Measurements from ENCODE around the gene RUNX2. TPM values are rescaled to one million over a fixed set of nuclear protein-coding genes. Genes with fewer than 3 reads are reported as not detected.

Gene RUNX2
- total and polyA plus RNA-seq, 10 of the 15 experiments (the other 5 are each of a cell fraction or from before 2014, with no cell fraction given), result 0.01 to 0.77 (median 0.15) TPM; not detected in 3

DNA sequence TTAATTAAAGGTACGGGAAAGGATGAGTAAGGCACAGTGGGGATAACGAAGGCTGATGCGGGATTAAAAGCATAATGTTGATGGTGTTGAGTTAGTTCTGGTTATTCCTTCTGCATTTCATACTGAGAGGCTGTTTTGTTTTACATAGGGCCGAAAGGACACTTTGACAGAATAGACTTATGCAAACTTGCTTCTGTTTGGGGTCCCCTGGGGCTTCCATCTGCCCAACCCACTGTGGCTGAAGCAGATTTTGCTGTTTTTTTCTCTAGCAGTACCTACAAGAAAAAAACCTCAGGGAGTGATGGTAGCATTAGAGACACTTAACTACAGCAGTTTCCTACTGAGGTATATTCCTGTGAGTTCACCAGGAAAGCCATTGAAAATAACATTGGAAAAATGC, 185.7 kb downstream of the RUNX2 start:
- CTCF ChIA-PET, result no interaction called here
- BruUV-seq (replicated peaks), result no TSS peak
- no peaks in the 10 kb centered on the region for H3K27me3 ChIP-seq (replicated peaks in 1 of 2; ENCODE audit: control insufficient read depth in 2 of 2, insufficient read depth in 2 of 2, low read length in 1 of 2)
- in situ Hi-C loops (cut with MboI) (no loop called here), intact Hi-C loops (cut with micrococcal nuclease; ENCODE audit: unreplicated experiment) (no loop called here)
- SMC1A ChIA-PET (ENCODE audit: uncharacterized antibody, unreplicated experiment), result no interaction called here
- H3K9ac ChIP-seq (ENCODE audit: control insufficient read depth, insufficient read depth, low read length), result no peak overlapping the region
- no peak for FAIRE-seq
- RAD21 ChIA-PET (ENCODE audit: unreplicated experiment), result no interaction called here
- H3K9me3 ChIP-seq (replicated peaks; ENCODE audit: control insufficient read depth, insufficient read depth, low read length), result no peaks in the 10 kb centered on the region
- H3K79me2 ChIP-seq (ENCODE audit: control insufficient read depth, insufficient read depth, low read length), result no peaks in the 10 kb centered on the region
- no peak overlapping the region for H3K4me3 ChIP-seq
- 73% methylated on average over 4 of the region's 4 CpGs for WGBS (ENCODE audit: insufficient coverage, insufficient replicate concordance, low lambda C conversion rate, missing lambda C conversion rate)
- POLR2A ChIA-PET, result no interaction called here
- H3K4me1 ChIP-seq (ENCODE audit: control insufficient read depth, insufficient read depth, low read length), result no peaks in the 10 kb centered on the region
- no peaks in the 10 kb centered on the region for H3K36me3 ChIP-seq (ENCODE audit: control insufficient read depth in 2 of 2, insufficient read depth in 2 of 2, low read length in 1 of 2)
- no peak for DNase-seq (ENCODE audit: low read depth, low spot score)
- no peak overlapping the region for H2AFZ ChIP-seq (ENCODE audit: control insufficient read depth, low read depth, low read length)
- H3K27ac ChIP-seq (ENCODE audit: control insufficient read depth, insufficient read depth), result no peak overlapping the region
- no peaks in the 10 kb centered on the region for H4K20me1 ChIP-seq (ENCODE audit: control insufficient read depth, insufficient read depth)
- no peak overlapping the region for H3K4me2 ChIP-seq (ENCODE audit: control insufficient read depth, insufficient read depth)
- no peak for ATAC-seq
- TF ChIP-seq ZNF274 (IDR thresholded peaks at IDR 0.05; ENCODE audit: insufficient read depth, insufficient read length) (no peak), MYC (IDR thresholded peaks at IDR 0.05; ENCODE audit: insufficient read depth, insufficient read length, insufficient replicate concordance, low read length, severe bottlenecking) (no peak), ZNF207 (IDR thresholded peaks at IDR 0.05; ENCODE audit: borderline replicate concordance) (no peak), RB1 (IDR thresholded peaks at IDR 0.05; ENCODE audit: borderline replicate concordance) (no peak), MTA3 (IDR thresholded peaks at IDR 0.05; ENCODE audit: borderline replicate concordance, low read length) (no peak), CREB1 (IDR thresholded peaks at IDR 0.05; ENCODE audit: low read depth) (no peak), ASH2L (IDR thresholded peaks at IDR 0.05; ENCODE audit: borderline replicate concordance, low read depth) (no peak), ZNF24 (IDR thresholded peaks at IDR 0.05) (no peak), CHD2 (IDR thresholded peaks at IDR 0.05; ENCODE audit: borderline replicate concordance, low read depth, low read length) (no peak), SMAD1 (IDR thresholded peaks at IDR 0.05; ENCODE audit: low read depth, partially characterized antibody) (no peak), CHD4 (IDR thresholded peaks at IDR 0.05) (no peak), EZH2 (IDR thresholded peaks at IDR 0.05; ENCODE audit: borderline replicate concordance, control insufficient read depth, low read depth, low read length) (no peak)
- TF ChIP-seq, protein P1, sequence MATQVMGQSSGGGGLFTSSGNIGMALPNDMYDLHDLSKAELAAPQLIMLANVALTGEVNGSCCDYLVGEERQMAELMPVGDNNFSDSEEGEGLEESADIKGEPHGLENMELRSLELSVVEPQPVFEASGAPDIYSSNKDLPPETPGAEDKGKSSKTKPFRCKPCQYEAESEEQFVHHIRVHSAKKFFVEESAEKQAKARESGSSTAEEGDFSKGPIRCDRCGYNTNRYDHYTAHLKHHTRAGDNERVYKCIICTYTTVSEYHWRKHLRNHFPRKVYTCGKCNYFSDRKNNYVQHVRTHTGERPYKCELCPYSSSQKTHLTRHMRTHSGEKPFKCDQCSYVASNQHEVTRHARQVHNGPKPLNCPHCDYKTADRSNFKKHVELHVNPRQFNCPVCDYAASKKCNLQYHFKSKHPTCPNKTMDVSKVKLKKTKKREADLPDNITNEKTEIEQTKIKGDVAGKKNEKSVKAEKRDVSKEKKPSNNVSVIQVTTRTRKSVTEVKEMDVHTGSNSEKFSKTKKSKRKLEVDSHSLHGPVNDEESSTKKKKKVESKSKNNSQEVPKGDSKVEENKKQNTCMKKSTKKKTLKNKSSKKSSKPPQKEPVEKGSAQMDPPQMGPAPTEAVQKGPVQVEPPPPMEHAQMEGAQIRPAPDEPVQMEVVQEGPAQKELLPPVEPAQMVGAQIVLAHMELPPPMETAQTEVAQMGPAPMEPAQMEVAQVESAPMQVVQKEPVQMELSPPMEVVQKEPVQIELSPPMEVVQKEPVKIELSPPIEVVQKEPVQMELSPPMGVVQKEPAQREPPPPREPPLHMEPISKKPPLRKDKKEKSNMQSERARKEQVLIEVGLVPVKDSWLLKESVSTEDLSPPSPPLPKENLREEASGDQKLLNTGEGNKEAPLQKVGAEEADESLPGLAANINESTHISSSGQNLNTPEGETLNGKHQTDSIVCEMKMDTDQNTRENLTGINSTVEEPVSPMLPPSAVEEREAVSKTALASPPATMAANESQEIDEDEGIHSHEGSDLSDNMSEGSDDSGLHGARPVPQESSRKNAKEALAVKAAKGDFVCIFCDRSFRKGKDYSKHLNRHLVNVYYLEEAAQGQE (IDR thresholded peaks at IDR 0.05; ENCODE audit: low read depth, low read length), result no peak
- TF ChIP-seq, protein P2, sequence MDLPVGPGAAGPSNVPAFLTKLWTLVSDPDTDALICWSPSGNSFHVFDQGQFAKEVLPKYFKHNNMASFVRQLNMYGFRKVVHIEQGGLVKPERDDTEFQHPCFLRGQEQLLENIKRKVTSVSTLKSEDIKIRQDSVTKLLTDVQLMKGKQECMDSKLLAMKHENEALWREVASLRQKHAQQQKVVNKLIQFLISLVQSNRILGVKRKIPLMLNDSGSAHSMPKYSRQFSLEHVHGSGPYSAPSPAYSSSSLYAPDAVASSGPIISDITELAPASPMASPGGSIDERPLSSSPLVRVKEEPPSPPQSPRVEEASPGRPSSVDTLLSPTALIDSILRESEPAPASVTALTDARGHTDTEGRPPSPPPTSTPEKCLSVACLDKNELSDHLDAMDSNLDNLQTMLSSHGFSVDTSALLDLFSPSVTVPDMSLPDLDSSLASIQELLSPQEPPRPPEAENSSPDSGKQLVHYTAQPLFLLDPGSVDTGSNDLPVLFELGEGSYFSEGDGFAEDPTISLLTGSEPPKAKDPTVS (IDR thresholded peaks at IDR 0.05; ENCODE audit: low read depth, low read length), result no peak
- TF ChIP-seq, protein P3, sequence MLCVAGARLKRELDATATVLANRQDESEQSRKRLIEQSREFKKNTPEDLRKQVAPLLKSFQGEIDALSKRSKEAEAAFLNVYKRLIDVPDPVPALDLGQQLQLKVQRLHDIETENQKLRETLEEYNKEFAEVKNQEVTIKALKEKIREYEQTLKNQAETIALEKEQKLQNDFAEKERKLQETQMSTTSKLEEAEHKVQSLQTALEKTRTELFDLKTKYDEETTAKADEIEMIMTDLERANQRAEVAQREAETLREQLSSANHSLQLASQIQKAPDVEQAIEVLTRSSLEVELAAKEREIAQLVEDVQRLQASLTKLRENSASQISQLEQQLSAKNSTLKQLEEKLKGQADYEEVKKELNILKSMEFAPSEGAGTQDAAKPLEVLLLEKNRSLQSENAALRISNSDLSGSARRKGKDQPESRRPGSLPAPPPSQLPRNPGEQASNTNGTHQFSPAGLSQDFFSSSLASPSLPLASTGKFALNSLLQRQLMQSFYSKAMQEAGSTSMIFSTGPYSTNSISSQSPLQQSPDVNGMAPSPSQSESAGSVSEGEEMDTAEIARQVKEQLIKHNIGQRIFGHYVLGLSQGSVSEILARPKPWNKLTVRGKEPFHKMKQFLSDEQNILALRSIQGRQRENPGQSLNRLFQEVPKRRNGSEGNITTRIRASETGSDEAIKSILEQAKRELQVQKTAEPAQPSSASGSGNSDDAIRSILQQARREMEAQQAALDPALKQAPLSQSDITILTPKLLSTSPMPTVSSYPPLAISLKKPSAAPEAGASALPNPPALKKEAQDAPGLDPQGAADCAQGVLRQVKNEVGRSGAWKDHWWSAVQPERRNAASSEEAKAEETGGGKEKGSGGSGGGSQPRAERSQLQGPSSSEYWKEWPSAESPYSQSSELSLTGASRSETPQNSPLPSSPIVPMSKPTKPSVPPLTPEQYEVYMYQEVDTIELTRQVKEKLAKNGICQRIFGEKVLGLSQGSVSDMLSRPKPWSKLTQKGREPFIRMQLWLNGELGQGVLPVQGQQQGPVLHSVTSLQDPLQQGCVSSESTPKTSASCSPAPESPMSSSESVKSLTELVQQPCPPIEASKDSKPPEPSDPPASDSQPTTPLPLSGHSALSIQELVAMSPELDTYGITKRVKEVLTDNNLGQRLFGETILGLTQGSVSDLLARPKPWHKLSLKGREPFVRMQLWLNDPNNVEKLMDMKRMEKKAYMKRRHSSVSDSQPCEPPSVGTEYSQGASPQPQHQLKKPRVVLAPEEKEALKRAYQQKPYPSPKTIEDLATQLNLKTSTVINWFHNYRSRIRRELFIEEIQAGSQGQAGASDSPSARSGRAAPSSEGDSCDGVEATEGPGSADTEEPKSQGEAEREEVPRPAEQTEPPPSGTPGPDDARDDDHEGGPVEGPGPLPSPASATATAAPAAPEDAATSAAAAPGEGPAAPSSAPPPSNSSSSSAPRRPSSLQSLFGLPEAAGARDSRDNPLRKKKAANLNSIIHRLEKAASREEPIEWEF (IDR thresholded peaks at IDR 0.05; ENCODE audit: insufficient replicate concordance, low read depth, low read length), result no peak
